HEK293T (cell line): Measurements from ENCODE around the gene GRIA2.

Experiments
- CTCF ChIA-PET: fragments of 350-600 bp; formaldehyde crosslinking; extraction: SDS; loops from one replicate; lab custom pipeline; 2021; ENCODE audit warnings: antibody characterized with exemption, inconsistent platforms; lab: Yijun Ruan, JAX
- POLR2A ChIA-PET: fragments of 350-600 bp; formaldehyde crosslinking; extraction: SDS; loops from one replicate; lab custom pipeline; 2020; ENCODE audit warnings: antibody characterized with exemption, inconsistent platforms; lab: Yijun Ruan, JAX
- DNase-seq: peaks from one replicate; pipeline ENCODE4 v3.0.0; 2012; ENCODE audit warnings: mixed read lengths; ENCODE audit errors: extremely low spot score
- ARNT ChIP-seq: fragments of 450-650 bp; IDR thresholded peaks from 2 replicates; pipeline ENCODE4 v1.6.1; 2017; ENCODE audit warnings: mild to moderate bottlenecking
- BHLHE40 ChIP-seq: fragments of 450-650 bp; IDR thresholded peaks from 2 replicates; pipeline ENCODE4 v1.6.1; 2016; ENCODE audit warnings: mild to moderate bottlenecking, moderate library complexity, borderline replicate concordance
- CTBP1 ChIP-seq: fragments of 450-650 bp; IDR thresholded peaks from 2 replicates; pipeline ENCODE4 v1.6.1; 2016; ENCODE audit warnings: borderline replicate concordance
- ELF4 ChIP-seq: fragments of 450-650 bp; IDR thresholded peaks from 2 replicates; pipeline ENCODE4 v1.6.1; 2017; ENCODE audit warnings: antibody characterized with exemption
- FOXA1 ChIP-seq: fragments of 450-650 bp; IDR thresholded peaks from 2 replicates; pipeline ENCODE4 v1.6.1; 2016; ENCODE audit warnings: mild to moderate bottlenecking
- FOXK2 ChIP-seq: fragments of 450-650 bp; IDR thresholded peaks from 2 replicates; pipeline ENCODE4 v1.6.1; 2016; ENCODE audit warnings: mild to moderate bottlenecking
- FOXM1 ChIP-seq: fragments of 450-650 bp; IDR thresholded peaks from 2 replicates; pipeline ENCODE4 v1.6.1; 2017; ENCODE audit warnings: mild to moderate bottlenecking, borderline replicate concordance
- HDGF ChIP-seq: fragments of 450-650 bp; IDR thresholded peaks from 2 replicates; pipeline ENCODE4 v1.6.1; 2017; ENCODE audit warnings: antibody characterized with exemption, borderline replicate concordance
- L3MBTL2 ChIP-seq: fragments of 450-650 bp; conservative IDR thresholded peaks from 2 replicates; pipeline ENCODE4 v1.6.1; 2016; ENCODE audit warnings: mild to moderate bottlenecking
- LEF1 ChIP-seq: fragments of 450-650 bp; IDR thresholded peaks from 2 replicates; pipeline ENCODE4 v1.6.1; 2017; ENCODE audit warnings: mild to moderate bottlenecking, borderline replicate concordance
- NFRKB ChIP-seq: fragments of 450-650 bp; IDR thresholded peaks from 2 replicates; pipeline ENCODE4 v1.6.1; 2016; ENCODE audit warnings: mild to moderate bottlenecking, moderate library complexity
- SP1 ChIP-seq: fragments of 450-650 bp; IDR thresholded peaks from 2 replicates; pipeline ENCODE4 v1.6.1; 2017
- SUZ12 ChIP-seq: fragments of 450-650 bp; IDR thresholded peaks from 2 replicates; pipeline ENCODE4 v1.6.1; 2016; ENCODE audit warnings: mild to moderate bottlenecking
- TARDBP ChIP-seq: fragments of 450-650 bp; IDR thresholded peaks from 2 replicates; pipeline ENCODE4 v1.6.1; 2016
- ZNF384 ChIP-seq: fragments of 450-650 bp; IDR thresholded peaks from 2 replicates; pipeline ENCODE4 v1.6.1; 2016
- TF ChIP-seq, protein P1 (sequence below): fragments of 450-650 bp; IDR thresholded peaks from 2 replicates; pipeline ENCODE4 v1.6.1; 2016

Gene GRIA2

DNA sequence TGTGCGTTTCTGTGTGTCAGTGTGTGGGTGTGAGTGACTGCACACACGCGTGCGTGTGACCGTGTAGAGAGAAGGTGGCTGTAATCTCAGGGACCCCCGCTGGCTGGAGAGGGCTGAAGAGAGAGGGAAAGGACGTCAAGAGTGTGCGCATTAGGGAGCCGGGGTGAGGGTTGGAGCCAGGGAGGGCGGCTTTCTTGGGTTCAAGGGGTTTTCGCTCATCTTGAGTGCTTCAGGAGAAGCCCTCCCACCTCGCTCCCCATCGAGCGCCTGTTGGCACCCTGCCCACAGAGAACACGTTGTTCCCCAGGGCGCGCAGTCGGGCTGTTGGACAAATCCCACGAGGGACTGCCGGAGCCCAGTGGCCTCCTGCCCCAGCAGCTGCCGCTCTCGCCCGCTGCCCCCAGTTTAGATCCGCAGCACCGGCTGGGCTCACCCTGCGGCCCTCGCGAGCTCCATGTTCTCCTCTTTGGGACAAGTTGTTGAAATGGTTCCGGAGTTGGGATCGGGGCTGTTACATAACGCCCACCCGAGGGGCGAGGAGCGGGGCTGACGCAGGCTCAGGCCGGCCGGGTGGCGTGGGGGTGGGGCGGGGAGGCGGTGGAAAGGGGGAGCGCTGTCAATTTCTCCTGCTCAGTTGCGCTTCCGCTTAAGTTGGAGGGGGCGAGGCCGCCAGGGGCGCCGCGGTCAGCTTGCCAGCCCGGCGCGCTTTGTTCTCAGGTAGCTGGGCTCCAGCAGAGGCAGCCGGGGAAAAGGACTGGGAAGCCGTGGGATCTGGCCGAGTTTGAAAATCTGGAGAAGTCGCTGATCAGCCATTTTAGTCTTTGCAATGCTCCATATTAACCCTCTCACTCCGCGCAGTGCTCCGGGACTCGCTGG is 1.6 kb downstream of the GRIA2 start:
- no peak for TF ChIP-seq L3MBTL2
- TF ChIP-seq FOXA1, result no peak
- TF ChIP-seq LEF1, result no peak
- no peak for TF ChIP-seq FOXK2
- no peak for TF ChIP-seq TARDBP
- TF ChIP-seq SUZ12, result no peak
- no peak for TF ChIP-seq FOXM1
- no peak for TF ChIP-seq HDGF
- ChIA-PET CTCF (interaction anchor here (0.5 kb wide), 1 partner anchor 210 kb away, joined by 3 read pairs; no protein-coding TSS in a partner anchor), POLR2A (no interaction called here)
- DNase-seq, result peak; percentile 9

DNA sequence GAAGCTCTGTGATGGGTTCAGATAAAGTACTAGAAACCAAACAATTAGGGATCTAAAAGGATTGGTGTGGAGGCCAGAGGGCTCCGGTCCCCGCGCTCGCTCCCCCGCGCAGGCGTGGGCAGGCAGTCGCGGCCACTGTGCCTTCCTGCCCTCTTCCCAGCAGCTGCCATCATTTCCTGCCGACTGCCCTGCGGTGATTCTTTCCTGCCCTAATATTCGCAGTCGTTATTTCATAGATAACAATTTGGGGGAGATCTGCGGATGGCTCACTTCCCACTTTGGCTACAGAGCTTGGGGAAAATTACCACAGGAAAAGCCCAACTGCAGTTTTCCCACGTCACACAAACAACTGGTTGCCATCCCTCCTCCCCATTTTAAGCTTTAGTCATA is 2.2 kb downstream of the GRIA2 start:
- DNase-seq, result no peak
- no peak for TF ChIP-seq NFRKB
- TF ChIP-seq ZNF384, result no peak
- no peak for TF ChIP-seq BHLHE40
- TF ChIP-seq, protein P1, sequence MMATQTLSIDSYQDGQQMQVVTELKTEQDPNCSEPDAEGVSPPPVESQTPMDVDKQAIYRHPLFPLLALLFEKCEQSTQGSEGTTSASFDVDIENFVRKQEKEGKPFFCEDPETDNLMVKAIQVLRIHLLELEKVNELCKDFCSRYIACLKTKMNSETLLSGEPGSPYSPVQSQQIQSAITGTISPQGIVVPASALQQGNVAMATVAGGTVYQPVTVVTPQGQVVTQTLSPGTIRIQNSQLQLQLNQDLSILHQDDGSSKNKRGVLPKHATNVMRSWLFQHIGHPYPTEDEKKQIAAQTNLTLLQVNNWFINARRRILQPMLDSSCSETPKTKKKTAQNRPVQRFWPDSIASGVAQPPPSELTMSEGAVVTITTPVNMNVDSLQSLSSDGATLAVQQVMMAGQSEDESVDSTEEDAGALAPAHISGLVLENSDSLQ, result no peak
- no peak for TF ChIP-seq SUZ12
- no peak for TF ChIP-seq ELF4
- no peak for TF ChIP-seq CTBP1
- no peak for TF ChIP-seq HDGF
- TF ChIP-seq FOXK2, result no peak
- TF ChIP-seq FOXA1, result no peak
- no peak for TF ChIP-seq ARNT
- TF ChIP-seq LEF1, result no peak
- no peak for TF ChIP-seq FOXM1
- TF ChIP-seq L3MBTL2, result no peak
- TF ChIP-seq SP1, result no peak
- no peak for TF ChIP-seq TARDBP
- POLR2A ChIA-PET, result no interaction called here
- CTCF ChIA-PET, result no interaction called here

DNA sequence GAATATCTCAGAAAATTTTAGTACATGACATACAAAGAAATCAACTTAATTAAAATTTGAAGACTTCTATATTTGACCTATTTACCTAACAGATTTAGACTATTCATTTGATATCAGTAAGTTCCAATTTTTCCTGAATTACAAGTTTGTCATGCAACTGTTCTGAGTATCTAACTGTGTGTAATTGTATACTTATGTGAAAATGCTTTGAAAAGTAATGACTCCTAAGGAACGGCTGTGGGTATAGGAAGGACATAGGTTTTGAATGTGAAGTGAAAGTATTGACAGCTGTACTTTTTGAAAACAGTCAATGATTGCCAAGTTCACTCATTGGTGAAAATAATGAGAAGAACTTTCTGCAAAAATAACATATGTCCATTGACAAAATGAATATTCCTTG is 2.9 kb downstream of the GRIA2 start:
- ChIA-PET POLR2A (no interaction called here), CTCF (no interaction called here)
- no peak for DNase-seq
- TF ChIP-seq, protein P1, result no peak
- TF ChIP-seq ZNF384 (no peak), BHLHE40 (no peak), FOXA1 (no peak), NFRKB (no peak), FOXM1 (no peak), CTBP1 (no peak), ELF4 (no peak), TARDBP (no peak)

DNA sequence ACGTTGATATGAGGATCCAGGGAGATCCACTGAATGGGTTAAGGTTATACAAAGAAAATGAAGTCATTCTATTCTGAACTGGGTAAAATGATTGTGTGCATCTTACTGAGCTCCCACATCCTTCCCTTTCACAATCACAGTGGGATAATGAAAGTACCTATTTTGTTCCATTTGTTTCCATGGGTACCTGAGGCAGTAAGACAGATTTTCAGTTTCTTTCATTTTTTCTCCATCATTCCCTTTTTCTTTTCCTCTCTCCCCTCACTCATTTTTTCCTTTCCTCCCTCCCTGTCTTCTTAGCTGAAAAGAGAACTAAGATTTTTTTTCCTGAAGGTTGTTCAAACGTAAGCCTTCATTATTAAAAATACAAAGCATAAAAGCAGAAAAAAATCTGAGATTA is 4.6 kb downstream of the GRIA2 start:
- POLR2A ChIA-PET, result no interaction called here
- CTCF ChIA-PET, result interaction anchor here (0.6 to 1.0 kb wide), 3 partner anchors 22 to 754 kb away, joined by 3 to 5 read pairs (median 3); no protein-coding TSS in a partner anchor
- no peak for DNase-seq
- TF ChIP-seq ARNT (no peak), CTBP1 (no peak), FOXM1 (no peak)

DNA sequence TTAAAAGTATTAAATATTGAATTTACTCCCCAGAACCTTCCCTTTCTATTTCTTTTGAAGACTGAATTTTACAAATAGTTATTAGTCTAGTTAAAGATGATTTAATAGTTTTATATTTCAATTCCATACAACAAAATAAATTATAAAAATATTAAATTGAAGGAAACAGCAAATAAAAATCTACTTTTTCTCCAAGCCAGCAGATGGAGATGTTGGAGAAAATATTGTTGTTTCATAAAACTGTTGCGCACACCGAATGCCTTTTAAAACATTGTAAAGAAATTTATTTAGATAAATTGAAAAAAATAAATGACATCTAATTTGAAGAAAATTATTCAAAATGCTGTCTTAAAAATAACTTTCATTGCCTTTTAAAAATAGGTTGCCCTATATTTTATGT is 5.5 kb downstream of the GRIA2 start:
- POLR2A ChIA-PET, result no interaction called here
- TF ChIP-seq SUZ12 (no peak), L3MBTL2 (no peak), ZNF384 (no peak), ELF4 (no peak), NFRKB (no peak), CTBP1 (no peak), ARNT (no peak), FOXA1 (no peak), SP1 (no peak), HDGF (no peak), BHLHE40 (no peak), FOXK2 (no peak), LEF1 (no peak), FOXM1 (no peak), TARDBP (no peak)
- TF ChIP-seq, protein P1, result no peak
- CTCF ChIA-PET, result no interaction called here

DNA sequence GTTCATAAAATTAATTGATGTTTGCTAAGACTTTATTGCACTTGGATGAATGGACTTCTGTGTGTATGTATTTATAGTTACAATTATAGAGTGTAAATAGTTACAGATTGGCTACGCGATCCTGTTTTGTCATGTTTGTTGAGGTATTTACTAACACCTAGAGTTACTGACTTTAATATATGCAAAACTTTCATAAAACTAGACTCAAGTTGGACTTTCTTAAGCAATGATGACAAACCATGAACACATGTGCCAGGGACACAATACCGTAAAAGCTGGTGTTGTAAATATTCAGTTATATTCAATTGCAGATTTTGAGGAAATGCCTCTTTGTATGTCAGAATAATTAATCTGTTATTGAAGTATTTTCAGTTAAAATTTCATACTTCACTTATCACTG is 6.1 kb downstream of the GRIA2 start:
- TF ChIP-seq FOXM1, result no peak
- no peak for TF ChIP-seq SUZ12
- no peak for TF ChIP-seq ARNT
- no peak for TF ChIP-seq BHLHE40
- no peak for TF ChIP-seq CTBP1
- TF ChIP-seq FOXK2, result no peak
- TF ChIP-seq HDGF, result no peak
- no peak for TF ChIP-seq NFRKB
- no peak for TF ChIP-seq L3MBTL2
- TF ChIP-seq, protein P1, result no peak
- no peak for DNase-seq
- POLR2A ChIA-PET, result no interaction called here
- CTCF ChIA-PET, result no interaction called here

More for the DNA sequence above, 5.5 kb downstream of the GRIA2 start:
- no peak for DNase-seq
